ENCODE measurements around the gene CHCHD6.

Gene CHCHD6

GRCh38 chr3:126983653-126984390 lies 279.8 kb downstream of the CHCHD6 start:
- DNase-seq: peak; percentile 33 to 37

DNA sequence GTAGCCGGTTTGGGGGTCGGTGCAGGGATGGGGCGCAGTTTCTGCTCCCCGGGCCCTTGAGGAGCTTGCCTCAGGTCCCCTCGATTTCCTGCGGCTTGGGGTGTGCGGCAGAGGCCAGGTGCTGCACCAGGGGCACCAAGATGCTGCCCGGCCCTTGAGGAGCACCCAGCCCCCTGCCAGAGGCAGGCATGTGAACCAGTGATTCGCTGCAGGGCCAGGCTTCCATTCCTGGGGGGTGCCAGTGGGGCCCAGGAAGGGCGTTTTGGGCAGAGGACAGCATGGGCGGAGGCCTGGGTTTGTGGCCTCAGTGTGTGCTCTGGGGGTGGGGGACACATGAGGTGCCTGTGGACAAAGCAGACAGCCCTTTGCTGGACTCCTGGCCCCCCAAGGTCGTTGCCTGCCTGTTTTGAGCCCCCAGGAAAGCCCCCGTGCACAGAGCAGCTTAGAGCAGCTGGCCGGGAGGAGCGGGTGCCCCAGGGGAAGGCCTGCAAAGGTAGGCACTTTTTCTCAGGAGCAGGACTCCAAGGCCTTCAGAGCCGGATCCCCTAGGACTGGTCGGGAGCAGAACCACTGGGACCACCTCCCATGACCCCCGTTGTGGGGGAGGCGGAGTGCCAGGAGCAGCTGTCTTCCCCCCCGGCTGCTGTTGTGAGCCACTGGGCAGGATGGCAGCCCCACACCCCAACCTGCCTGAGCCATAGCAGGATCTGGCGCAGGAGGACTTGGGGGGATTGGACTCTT lies 280.5 kb downstream of the CHCHD6 start:
- no peak for DNase-seq

- no peak for DNase-seq
Measured at GRCh38 chr3:126985132-126985985, 281.3 kb downstream of the CHCHD6 start.

GRCh38 chr3:126986001-126986400 lies 282.0 kb downstream of the CHCHD6 start:
- DNase-seq: no peak

DNA sequence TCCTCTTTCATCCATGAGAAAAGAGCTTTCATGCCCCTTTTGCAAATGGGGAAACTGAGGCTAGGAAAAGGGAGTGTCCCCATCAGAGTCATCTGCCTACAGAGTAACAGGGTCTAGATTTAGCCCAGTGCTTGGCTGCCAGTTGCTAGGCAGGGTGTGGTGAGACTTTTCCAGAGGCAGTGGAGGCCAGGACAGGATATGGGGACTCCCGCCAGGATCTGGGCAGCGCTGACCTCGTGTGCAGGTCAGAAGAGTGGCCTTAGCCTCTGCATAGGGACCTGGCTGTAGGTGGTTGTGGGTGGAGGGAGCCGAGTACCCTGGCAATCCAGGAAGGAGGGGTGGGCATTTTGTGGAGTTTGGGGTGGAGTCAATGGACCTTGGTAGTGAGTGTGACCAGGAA lies 283.1 kb downstream of the CHCHD6 start:
- no peak for DNase-seq

- DNase-seq: no peak
Measured at GRCh38 chr3:126987596-126987995, 283.6 kb downstream of the CHCHD6 start.

GRCh38 chr3:126988451-126989021 lies 284.5 kb downstream of the CHCHD6 start:
- no peak for DNase-seq

- DNase-seq: no peak
Measured at GRCh38 chr3:126989316-126990023, 285.4 kb downstream of the CHCHD6 start.

- DNase-seq: no peak
Measured at GRCh38 chr3:126990024-126990700, 286.1 kb downstream of the CHCHD6 start.

DNA sequence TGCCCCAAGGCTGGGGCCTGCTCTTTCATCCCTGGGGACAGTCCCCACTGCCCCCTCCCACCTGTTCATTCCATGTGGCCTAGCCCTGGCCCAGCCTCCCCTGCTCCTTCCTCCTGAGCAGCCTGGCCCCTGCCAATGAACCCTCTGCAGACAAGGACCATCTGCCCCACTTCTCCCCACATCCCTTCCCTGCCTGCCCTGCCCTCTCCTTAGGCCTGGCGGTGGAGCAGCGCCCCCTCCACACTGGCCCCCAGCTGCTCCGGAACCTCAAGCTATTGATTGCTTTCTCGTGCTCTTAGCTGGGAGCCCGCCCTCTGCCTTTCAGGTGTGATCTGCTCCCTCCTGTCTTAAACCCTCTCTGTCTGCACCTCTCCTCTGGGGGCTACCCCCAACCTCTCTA lies 286.9 kb downstream of the CHCHD6 start:
- DNase-seq: no peak

DNA sequence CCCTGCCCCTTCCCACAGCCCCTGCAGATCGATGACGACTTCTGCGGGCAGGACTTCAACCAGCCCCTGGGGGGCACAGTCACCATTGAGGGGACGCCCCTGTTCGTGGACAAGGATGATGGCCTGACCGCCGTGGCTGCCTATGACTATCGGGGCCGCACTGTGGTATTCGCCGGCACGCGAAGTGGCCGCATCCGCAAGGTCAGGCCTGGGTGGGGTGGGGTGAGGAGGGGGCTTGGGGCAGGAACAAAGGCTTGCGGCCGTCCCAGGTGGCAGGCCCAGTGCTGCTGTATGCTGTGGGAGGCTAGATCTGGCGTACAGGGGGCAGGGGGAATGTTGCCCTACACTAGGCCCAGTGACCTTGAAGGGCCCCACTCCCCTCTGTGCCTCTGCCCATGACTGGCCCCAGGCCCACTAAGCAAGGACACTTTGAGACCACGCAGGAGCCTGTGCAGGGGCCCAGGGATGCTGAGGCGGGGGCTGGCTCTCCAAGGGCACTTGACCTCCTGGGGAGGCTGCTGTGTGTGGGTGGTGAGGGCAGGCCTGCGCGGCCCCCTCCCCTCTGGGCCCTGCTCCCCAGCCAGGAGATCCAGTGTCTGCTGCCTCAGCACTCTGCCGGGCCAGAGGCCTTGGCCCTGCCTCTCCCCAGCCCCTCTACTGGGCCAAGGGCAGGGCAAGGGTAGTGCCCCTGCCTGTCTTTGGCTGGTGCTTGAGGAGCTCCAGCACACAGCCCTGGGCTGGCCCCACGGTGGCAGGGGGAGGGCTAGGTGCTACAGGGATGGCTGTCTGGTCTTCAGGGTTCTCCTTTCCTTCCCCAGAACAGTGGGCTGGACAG lies 287.5 kb downstream of the CHCHD6 start:
- DNase-seq: no peak

- DNase-seq: no peak
Measured at GRCh38 chr3:126992216-126992615, 288.2 kb downstream of the CHCHD6 start.

DNA sequence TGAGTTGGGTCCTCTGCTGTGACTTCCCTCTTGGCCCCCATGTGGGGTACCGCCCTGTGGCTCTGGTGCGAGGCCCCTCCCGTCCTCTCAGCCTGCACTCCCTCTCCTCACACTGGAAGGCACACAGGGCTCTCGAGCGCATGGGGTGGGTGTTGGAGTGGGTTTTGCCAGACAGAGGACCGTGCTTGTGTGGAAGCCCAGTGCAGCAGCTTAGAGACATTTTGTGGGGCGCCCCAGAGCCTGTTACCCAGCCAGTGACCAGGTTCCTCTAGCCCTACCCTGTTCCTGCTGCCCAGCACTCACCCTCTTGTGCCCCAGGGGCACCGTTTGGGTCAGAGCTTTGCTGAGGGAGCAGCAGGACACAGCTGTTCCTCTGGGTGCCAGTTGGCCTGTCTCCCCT lies 288.7 kb downstream of the CHCHD6 start:
- DNase-seq: no peak

DNA sequence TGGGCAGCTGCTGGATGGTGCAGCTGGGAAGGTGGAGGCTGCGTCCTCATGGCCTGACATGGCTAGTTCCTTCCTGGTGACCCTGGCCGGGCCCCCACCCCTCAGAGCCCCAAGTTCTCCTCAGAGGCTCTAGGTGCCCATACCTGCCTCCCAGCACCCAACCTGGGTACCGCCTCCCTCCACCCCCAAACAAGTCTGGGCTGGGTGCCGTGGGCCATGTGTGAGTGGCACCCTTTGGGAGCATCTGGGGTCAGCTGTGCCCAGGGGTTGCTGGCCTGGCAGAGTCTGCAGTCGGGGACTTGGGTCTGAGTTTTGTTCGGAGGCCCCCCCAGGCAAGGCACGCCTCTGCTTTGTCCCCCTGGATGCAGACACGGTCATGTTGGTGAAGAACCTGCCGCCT lies 289.4 kb downstream of the CHCHD6 start:
- no peak for DNase-seq

DNA sequence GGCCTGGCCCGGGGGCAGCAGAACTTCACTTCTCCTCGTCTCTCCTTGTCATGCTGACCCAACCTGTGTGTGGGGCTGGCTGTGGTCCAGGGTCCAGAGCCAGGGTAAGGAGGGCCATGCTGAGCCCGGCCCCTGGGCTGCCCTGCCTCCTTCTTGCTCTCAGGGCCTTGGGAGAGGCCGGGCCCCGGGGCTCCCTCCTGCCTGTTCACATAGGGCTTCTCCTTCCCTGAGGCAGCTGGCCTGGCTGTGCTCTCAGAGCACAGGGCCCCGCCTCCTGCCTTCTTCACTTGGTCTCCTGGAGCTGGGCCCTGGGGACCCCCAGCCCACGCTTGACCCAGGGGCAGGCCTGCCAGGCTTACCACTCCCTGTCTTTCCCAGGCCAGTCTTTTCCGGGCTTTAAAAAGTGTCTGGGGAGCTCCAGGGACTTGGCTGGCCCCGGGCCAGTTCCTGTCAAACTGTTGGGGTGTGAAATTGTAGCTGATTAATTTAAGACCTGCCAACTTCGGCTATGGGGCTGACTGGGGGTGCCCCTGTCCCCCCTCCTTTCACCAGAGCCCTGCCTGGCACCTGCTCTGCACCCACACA lies 290.7 kb downstream of the CHCHD6 start:
- no peak for DNase-seq

- DNase-seq: no peak
Measured at GRCh38 chr3:126995254-126995780, 291.3 kb downstream of the CHCHD6 start.

DNA sequence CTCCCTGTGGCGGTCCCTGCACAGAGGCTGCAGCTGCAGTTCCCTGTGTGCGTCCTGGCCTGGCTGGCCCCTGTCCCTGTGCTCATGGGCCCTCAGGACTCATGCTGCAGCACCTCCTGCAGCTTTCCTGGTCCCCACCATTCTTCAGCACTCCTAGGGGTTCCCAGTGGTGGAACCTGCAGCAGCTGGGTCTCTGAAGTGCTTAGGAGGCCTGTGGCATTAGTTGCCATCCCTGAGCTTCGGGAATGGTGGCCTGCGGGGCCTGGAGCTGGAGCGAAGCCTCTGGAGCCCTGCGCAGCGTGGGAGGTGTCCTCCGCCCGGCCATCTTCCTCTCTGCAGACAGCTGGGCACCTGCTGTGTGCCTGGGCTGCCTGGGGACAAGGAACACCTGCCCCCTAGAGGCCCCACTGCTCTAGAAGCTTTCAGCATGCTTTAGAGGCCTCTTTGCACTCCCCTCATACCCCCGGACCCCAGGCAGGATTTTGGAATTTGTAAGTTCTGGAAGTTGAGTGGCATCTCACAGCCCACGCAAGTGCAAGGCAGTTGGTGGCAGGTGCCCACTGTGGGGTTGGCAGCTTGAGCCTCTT lies 292.0 kb downstream of the CHCHD6 start:
- DNase-seq: no peak

- DNase-seq: no peak
Measured at GRCh38 chr3:126996905-126997304, 292.9 kb downstream of the CHCHD6 start.

DNA sequence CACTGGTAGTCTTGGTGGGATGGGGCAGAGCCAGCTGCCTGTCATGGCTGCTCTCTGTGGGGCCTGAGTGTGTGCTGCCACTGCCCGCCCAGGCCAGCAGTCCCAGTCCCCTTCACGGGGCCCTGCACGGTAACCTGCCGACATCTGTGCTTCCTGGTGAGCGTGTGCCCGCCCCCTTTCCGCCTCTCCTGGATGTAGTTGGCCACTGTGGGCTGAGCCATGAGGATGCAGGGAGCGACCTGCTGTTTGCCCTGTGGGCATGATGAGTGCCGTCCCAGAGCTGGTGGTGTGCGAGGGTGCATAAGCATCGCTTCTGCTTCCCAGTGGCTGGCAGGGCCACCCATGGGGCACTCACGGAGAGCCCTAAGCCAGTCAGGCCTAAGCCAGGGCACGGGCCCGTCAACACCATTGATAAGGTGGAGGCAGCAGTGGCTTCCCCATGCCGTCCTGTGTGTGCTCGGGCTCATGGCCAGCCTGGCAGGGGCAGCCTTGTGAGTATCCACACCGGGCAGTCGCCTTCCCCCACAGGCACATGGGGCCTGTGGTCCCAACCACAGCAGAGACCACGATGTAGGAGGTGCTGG lies 293.5 kb downstream of the CHCHD6 start:
- no peak for DNase-seq
